HEK293 (cell line): Measurements from ENCODE around the gene NPY4R.
"Not testable (repeated sequence)": the region's sequence is repeated elsewhere in the genome, so short reads cannot be mapped to it uniquely, and the experiment has no call there.

Source experiments
- MEIS1 ChIP-seq: sonication (generic); formaldehyde crosslinking; IDR thresholded peaks from 2 replicates; pipeline ENCODE4 v1.8.1; 2022; ENCODE audit warnings: missing genetic modification reagents, mild to moderate bottlenecking, borderline replicate concordance
- TF ChIP-seq, protein P1 (sequence below): fragments of 450-650 bp; formaldehyde crosslinking; IDR thresholded peaks from 2 replicates; pipeline ENCODE4 v1.5.1; 2016; ENCODE audit warnings: missing biosample characterization, missing genetic modification characterization
- TF ChIP-seq, protein P2 (sequence below): fragments of 450-650 bp; formaldehyde crosslinking; IDR thresholded peaks from 2 replicates; pipeline ENCODE4 v1.5.1; 2016; ENCODE audit warnings: missing biosample characterization, missing genetic modification characterization
- TF ChIP-seq, protein P3 (sequence below): fragments of 450-650 bp; formaldehyde crosslinking; IDR thresholded peaks from 2 replicates; pipeline ENCODE4 v1.5.1; 2016; ENCODE audit warnings: missing biosample characterization, missing genetic modification characterization
- TF ChIP-seq, protein P4 (sequence below): fragments of 450-650 bp; formaldehyde crosslinking; IDR thresholded peaks from 2 replicates; pipeline ENCODE4 v1.5.1; 2016; ENCODE audit warnings: missing biosample characterization, missing genetic modification characterization

DNA sequence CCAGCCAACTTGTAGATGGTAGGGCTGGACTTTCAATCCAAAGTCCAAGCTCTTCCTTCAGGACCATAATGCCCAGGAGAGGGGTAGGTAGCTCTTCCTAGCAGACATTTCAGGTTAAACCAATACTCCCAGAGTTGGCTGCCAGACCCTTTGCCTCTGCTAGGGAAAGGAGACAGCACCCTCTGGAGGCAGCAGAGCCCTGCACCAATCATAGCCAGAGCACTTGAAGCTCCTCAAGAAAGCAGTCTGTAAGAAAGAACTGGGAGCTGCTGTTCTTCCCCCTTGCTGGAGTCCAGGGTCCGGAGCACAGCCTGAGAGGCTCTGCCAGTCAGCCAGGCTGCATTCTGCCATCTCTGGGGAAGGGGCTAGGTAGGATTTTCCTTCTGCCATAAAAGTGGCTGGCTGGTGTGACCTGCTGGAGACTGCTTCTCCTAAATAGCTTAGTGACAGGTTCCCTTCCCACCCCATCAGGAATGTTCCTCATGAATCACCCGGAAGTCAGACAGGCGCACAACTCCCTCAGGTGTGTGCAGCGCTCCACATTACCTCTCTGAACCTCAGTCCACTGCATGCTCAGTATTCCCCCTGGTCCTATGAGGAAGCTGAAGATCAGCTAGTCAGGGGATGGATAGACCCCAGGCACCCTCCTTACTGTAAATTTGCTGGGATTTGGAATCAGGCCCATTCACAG is 2.5 kb upstream of the NPY4R start:
- TF ChIP-seq MEIS1 (CRISPR knock-in tag) = not testable (repeated sequence)
- TF ChIP-seq, protein P1, sequence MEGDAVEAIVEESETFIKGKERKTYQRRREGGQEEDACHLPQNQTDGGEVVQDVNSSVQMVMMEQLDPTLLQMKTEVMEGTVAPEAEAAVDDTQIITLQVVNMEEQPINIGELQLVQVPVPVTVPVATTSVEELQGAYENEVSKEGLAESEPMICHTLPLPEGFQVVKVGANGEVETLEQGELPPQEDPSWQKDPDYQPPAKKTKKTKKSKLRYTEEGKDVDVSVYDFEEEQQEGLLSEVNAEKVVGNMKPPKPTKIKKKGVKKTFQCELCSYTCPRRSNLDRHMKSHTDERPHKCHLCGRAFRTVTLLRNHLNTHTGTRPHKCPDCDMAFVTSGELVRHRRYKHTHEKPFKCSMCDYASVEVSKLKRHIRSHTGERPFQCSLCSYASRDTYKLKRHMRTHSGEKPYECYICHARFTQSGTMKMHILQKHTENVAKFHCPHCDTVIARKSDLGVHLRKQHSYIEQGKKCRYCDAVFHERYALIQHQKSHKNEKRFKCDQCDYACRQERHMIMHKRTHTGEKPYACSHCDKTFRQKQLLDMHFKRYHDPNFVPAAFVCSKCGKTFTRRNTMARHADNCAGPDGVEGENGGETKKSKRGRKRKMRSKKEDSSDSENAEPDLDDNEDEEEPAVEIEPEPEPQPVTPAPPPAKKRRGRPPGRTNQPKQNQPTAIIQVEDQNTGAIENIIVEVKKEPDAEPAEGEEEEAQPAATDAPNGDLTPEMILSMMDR (tag by site-specific recombination) = not testable (repeated sequence)
- TF ChIP-seq, protein P2, sequence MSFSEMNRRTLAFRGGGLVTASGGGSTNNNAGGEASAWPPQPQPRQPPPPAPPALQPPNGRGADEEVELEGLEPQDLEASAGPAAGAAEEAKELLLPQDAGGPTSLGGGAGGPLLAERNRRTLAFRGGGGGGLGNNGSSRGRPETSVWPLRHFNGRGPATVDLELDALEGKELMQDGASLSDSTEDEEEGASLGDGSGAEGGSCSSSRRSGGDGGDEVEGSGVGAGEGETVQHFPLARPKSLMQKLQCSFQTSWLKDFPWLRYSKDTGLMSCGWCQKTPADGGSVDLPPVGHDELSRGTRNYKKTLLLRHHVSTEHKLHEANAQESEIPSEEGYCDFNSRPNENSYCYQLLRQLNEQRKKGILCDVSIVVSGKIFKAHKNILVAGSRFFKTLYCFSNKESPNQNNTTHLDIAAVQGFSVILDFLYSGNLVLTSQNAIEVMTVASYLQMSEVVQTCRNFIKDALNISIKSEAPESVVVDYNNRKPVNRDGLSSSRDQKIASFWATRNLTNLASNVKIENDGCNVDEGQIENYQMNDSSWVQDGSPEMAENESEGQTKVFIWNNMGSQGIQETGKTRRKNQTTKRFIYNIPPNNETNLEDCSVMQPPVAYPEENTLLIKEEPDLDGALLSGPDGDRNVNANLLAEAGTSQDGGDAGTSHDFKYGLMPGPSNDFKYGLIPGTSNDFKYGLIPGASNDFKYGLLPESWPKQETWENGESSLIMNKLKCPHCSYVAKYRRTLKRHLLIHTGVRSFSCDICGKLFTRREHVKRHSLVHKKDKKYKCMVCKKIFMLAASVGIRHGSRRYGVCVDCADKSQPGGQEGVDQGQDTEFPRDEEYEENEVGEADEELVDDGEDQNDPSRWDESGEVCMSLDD = not testable (repeated sequence)
- TF ChIP-seq, protein P3, sequence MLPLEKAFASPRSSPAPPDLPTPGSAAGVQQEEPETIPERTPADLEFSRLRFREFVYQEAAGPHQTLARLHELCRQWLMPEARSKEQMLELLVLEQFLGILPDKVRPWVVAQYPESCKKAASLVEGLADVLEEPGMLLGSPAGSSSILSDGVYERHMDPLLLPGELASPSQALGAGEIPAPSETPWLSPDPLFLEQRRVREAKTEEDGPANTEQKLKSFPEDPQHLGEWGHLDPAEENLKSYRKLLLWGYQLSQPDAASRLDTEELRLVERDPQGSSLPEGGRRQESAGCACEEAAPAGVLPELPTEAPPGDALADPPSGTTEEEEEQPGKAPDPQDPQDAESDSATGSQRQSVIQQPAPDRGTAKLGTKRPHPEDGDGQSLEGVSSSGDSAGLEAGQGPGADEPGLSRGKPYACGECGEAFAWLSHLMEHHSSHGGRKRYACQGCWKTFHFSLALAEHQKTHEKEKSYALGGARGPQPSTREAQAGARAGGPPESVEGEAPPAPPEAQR (tag by site-specific recombination) = not testable (repeated sequence)
- TF ChIP-seq, protein P4, sequence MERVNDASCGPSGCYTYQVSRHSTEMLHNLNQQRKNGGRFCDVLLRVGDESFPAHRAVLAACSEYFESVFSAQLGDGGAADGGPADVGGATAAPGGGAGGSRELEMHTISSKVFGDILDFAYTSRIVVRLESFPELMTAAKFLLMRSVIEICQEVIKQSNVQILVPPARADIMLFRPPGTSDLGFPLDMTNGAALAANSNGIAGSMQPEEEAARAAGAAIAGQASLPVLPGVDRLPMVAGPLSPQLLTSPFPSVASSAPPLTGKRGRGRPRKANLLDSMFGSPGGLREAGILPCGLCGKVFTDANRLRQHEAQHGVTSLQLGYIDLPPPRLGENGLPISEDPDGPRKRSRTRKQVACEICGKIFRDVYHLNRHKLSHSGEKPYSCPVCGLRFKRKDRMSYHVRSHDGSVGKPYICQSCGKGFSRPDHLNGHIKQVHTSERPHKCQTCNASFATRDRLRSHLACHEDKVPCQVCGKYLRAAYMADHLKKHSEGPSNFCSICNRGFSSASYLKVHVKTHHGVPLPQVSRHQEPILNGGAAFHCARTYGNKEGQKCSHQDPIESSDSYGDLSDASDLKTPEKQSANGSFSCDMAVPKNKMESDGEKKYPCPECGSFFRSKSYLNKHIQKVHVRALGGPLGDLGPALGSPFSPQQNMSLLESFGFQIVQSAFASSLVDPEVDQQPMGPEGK (tag by site-specific recombination) = not testable (repeated sequence)
